ENCODE measurements around the gene PRDM9.

DNA sequence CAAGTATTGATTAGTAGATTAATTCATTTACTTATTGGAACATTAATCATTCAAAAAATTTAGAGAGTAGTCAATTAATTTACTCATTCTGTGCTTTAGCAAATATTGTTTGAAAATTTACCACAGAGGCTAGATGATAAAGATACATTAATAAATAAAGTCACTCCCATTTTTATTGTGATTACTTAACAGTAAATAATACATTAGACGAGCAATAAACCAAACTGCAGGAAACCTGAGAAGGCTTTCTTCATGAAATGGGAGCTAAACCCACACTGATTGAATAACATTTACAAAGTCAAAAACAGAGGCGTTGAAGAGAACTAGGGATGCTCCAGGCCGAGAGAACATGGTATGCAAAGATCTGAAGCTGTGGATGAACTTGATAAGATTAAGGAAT, 38.8 kb upstream of the PRDM9 start:
- TF ChIP-seq EZH2 (IDR thresholded peaks at IDR 0.05; ENCODE audit: insufficient read depth, poor library complexity, severe bottlenecking) (no peak), EZH2phosphoT487 (IDR thresholded peaks at IDR 0.05; ENCODE audit: insufficient read depth, low read depth) (no peak)
